T follicular helper cell (primary cell): Measurements from ENCODE around the gene BAIAP2.

Source experiments
- DNase-seq: peaks from one replicate; pipeline ENCODE4 v3.0.0-alpha.2; 2020; ENCODE audit warnings: low read depth

BAIAP2 gene

GRCh38 chr17:81037798-81038733 is 3.1 kb downstream of the BAIAP2 start:
- DNase-seq = no peak

GRCh38 chr17:81039096-81039495 is 4.1 kb downstream of the BAIAP2 start:
- DNase-seq = no peak

- no peak for DNase-seq
Observed at GRCh38 chr17:81039854-81040758, 5.2 kb downstream of the BAIAP2 start.

GRCh38 chr17:81040791-81041337 is 5.9 kb downstream of the BAIAP2 start:
- no peak for DNase-seq

- DNase-seq = no peak
Observed at GRCh38 chr17:81042606-81043005, 7.7 kb downstream of the BAIAP2 start.

GRCh38 chr17:81043319-81043724 is 8.4 kb downstream of the BAIAP2 start:
- DNase-seq = no peak

GRCh38 chr17:81043725-81044427 is 8.9 kb downstream of the BAIAP2 start:
- DNase-seq = no peak

GRCh38 chr17:81044428-81044763 is 9.4 kb downstream of the BAIAP2 start:
- DNase-seq = no peak

GRCh38 chr17:81044764-81045589 is 10.0 kb downstream of the BAIAP2 start:
- DNase-seq = no peak

- DNase-seq = no peak
Observed at GRCh38 chr17:81045590-81046095, 10.7 kb downstream of the BAIAP2 start.

GRCh38 chr17:81046132-81046769 is 11.3 kb downstream of the BAIAP2 start:
- no peak for DNase-seq

- no peak for DNase-seq
Observed at GRCh38 chr17:81046770-81047359, 11.9 kb downstream of the BAIAP2 start.

GRCh38 chr17:81048827-81049371 is 13.9 kb downstream of the BAIAP2 start:
- no peak for DNase-seq

- no peak for DNase-seq
Observed at GRCh38 chr17:81049372-81049911, 14.5 kb downstream of the BAIAP2 start.

GRCh38 chr17:81049973-81050551 is 15.1 kb downstream of the BAIAP2 start:
- no peak for DNase-seq

GRCh38 chr17:81050645-81051625 is 16.0 kb downstream of the BAIAP2 start:
- no peak for DNase-seq

GRCh38 chr17:81052199-81052997 is 17.4 kb downstream of the BAIAP2 start:
- no peak for DNase-seq
